IPS-15b (cell line): ENCODE measurements around the gene IKZF4.

Source experiments
- H3K27me3 ChIP-seq: one replicate; pipeline ENCODE4 v1.6.1; 2013; ENCODE audit warnings: low read length; ENCODE audit not compliant: control insufficient read depth, insufficient read depth
- H3K36me3 ChIP-seq: one replicate; pipeline ENCODE4 v1.6.1; 2013; ENCODE audit warnings: low read length; ENCODE audit not compliant: control insufficient read depth, insufficient read depth
- H3K4me1 ChIP-seq: one replicate; pipeline ENCODE4 v1.6.1; 2013; ENCODE audit warnings: mild to moderate bottlenecking, low read length; ENCODE audit not compliant: control insufficient read depth, insufficient read depth
- H3K4me3 ChIP-seq: one replicate; pipeline ENCODE4 v1.5.1; 2013; ENCODE audit warnings: low read depth, low read length
- H3K9ac ChIP-seq: one replicate; pipeline ENCODE4 v1.6.1; 2013; ENCODE audit warnings: low read depth, mild to moderate bottlenecking, low read length
- H3K9me3 ChIP-seq: one replicate; pipeline ENCODE4 v1.6.1; 2013; ENCODE audit warnings: mild to moderate bottlenecking, low read length; ENCODE audit not compliant: control insufficient read depth, insufficient read depth

Gene IKZF4

DNA sequence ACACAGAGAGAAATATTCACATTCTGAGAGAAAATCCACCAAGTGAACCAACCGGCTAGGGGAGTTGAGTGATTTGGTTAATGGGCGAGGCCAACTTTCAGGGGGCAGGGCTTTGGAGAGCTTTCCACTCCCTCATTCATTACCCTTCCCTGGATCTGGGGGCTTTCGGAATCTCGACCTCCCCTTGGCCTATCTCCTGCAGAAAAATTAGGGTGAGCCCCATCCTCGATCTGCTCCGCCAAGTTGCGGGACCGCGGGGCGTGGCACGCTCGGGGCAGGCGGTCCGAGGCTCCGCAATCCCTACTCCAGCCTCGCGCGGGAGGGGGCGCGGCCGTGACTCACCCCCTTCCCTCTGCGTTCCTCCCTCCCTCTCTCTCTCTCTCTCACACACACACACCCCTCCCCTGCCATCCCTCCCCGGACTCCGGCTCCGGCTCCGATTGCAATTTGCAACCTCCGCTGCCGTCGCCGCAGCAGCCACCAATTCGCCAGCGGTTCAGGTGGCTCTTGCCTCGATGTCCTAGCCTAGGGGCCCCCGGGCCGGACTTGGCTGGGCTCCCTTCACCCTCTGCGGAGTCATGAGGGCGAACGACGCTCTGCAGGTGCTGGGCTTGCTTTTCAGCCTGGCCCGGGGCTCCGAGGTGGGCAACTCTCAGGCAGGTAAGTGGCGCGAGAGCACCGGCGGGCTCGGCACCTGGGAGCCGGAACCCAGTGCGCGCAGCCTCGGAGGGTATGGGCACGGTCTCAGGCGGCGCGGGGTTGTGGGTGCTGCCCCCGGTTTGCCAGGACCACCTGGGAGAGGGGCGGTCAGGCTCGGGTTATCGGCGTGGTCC, 59.1 kb downstream of the IKZF4 start, which contains the start of gene ERBB3:
Gene ERBB3 (plus strand): TSS at position 443 of the 833 bp plus-strand sequence. CDS start 136 bp downstream, at position 579.
- Histone ChIP-seq H3K27me3 (no peaks in the 10 kb centered on the region), H3K9ac (peak within 1 kb of the TSS; percentile 89), H3K4me1 (peaks cover 18% of the 10 kb centered on the region), H3K4me3 (peak within 1 kb of the TSS; percentile 90), H3K36me3 (peaks cover 10% of the 10 kb centered on the region), H3K9me3 (no peaks in the 10 kb centered on the region)

GRCh38 chr12:56080556-56081138, 59.8 kb downstream of the IKZF4 start:
- H3K4me3 ChIP-seq: peak overlapping the region; percentile 90
- peak overlapping the region; percentile 89 for H3K9ac ChIP-seq
- no peaks in the 10 kb centered on the region for H3K9me3 ChIP-seq
- peaks cover 12% of the 10 kb centered on the region for H3K36me3 ChIP-seq
- H3K4me1 ChIP-seq: peaks cover 18% of the 10 kb centered on the region
- no peaks in the 10 kb centered on the region for H3K27me3 ChIP-seq

GRCh38 chr12:56081393-56082347, 60.8 kb downstream of the IKZF4 start:
- peaks cover 17% of the 10 kb centered on the region for H3K36me3 ChIP-seq
- peak overlapping the region; percentile 89 for H3K9ac ChIP-seq
- H3K27me3 ChIP-seq: no peaks in the 10 kb centered on the region
- H3K4me3 ChIP-seq: peak overlapping the region; percentile 90
- H3K9me3 ChIP-seq: no peaks in the 10 kb centered on the region
- peaks cover 18% of the 10 kb centered on the region for H3K4me1 ChIP-seq

- H3K4me1 ChIP-seq: peaks cover 18% of the 10 kb centered on the region
- H3K36me3 ChIP-seq: peaks cover 22% of the 10 kb centered on the region
- H3K9me3 ChIP-seq: no peaks in the 10 kb centered on the region
- H3K4me3 ChIP-seq: no peak overlapping the region
- H3K27me3 ChIP-seq: no peaks in the 10 kb centered on the region
- no peak overlapping the region for H3K9ac ChIP-seq
Observed at GRCh38 chr12:56082382-56082781, 61.5 kb downstream of the IKZF4 start.

- H3K9ac ChIP-seq: no peak overlapping the region
- H3K27me3 ChIP-seq: no peaks in the 10 kb centered on the region
- H3K36me3 ChIP-seq: peaks cover 28% of the 10 kb centered on the region
- H3K9me3 ChIP-seq: no peaks in the 10 kb centered on the region
- peaks cover 18% of the 10 kb centered on the region for H3K4me1 ChIP-seq
- no peak overlapping the region for H3K4me3 ChIP-seq
Observed at GRCh38 chr12:56082967-56083366, 62.1 kb downstream of the IKZF4 start.

- Histone ChIP-seq H3K36me3 (peaks cover 41% of the 10 kb centered on the region), H3K27me3 (no peaks in the 10 kb centered on the region), H3K4me3 (no peak overlapping the region), H3K9ac (no peak overlapping the region), H3K9me3 (no peaks in the 10 kb centered on the region), H3K4me1 (peaks cover 14% of the 10 kb centered on the region)
Observed at GRCh38 chr12:56084958-56085543, 64.2 kb downstream of the IKZF4 start.

DNA sequence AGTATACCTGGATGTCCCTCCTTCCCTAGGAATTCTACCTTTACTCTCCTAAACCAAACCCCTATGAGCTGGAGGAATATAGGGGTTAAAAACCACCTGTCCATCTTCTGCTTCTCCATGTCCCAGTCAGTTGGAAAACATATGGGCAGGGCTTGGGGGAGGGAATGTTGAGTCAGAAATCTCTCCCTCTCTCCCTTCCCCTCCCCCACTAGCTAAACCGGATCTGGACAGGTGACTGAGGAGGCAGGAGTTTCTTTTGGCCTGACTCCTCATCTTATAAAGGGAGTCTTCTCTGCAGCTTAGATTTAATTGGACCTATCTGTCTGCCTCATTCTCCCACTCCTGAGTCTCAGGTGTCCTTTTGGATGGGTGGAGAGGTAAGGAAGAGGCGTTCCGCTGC, 65.3 kb downstream of the IKZF4 start:
- peaks cover 12% of the 10 kb centered on the region for H3K4me1 ChIP-seq
- no peaks in the 10 kb centered on the region for H3K27me3 ChIP-seq
- no peak overlapping the region for H3K9ac ChIP-seq
- peaks cover 43% of the 10 kb centered on the region for H3K36me3 ChIP-seq
- no peaks in the 10 kb centered on the region for H3K9me3 ChIP-seq
- H3K4me3 ChIP-seq: no peak overlapping the region

- Histone ChIP-seq H3K4me1 (peaks cover 7% of the 10 kb centered on the region), H3K4me3 (no peak overlapping the region), H3K9ac (no peak overlapping the region), H3K9me3 (no peaks in the 10 kb centered on the region), H3K27me3 (no peaks in the 10 kb centered on the region), H3K36me3 (peaks cover 43% of the 10 kb centered on the region)
Observed at GRCh38 chr12:56086608-56087007, 65.8 kb downstream of the IKZF4 start.

DNA sequence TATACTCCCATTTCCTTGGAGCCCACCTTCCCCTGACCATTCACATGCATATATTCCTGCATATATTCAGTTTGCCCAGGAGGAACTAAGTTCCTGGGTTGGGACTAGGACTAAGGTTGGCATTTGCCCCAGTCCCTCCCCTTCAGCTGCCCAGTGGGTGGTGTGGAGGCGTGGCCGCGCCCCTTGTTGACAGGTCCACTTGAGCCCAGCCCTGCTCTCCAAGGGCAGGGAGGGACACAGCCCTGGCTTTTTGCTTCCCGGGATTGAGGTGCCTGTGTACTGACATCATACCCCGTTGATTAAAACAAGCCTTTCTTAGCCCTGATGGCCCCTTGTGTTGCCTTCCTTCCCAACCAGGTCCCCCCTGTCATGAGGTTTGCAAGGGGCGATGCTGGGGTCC, 66.4 kb downstream of the IKZF4 start:
- Histone ChIP-seq H3K4me3 (no peak overlapping the region), H3K9ac (no peak overlapping the region), H3K36me3 (peaks cover 43% of the 10 kb centered on the region), H3K4me1 (peaks cover under 1% of the 10 kb centered on the region), H3K9me3 (no peaks in the 10 kb centered on the region), H3K27me3 (no peaks in the 10 kb centered on the region)
